SK-N-SH (cell line): ENCODE data around the gene CREB5.

Experiments used
- GABPA ChIP-seq: IDR thresholded peaks from 2 replicates; pipeline ENCODE4 v1.4.0; 2012; ENCODE audit warnings: low read depth, mild to moderate bottlenecking
- NFIC ChIP-seq: IDR thresholded peaks from 2 replicates; pipeline ENCODE4 v1.4.0; 2012; ENCODE audit warnings: borderline replicate concordance
- RFX5 ChIP-seq: IDR thresholded peaks from 2 replicates; pipeline ENCODE4 v1.6.1; 2012; ENCODE audit warnings: mild to moderate bottlenecking, improper control_type of control experiment, low read length
- RXRA ChIP-seq: IDR thresholded peaks from 2 replicates; pipeline ENCODE4 v1.4.0; 2012; ENCODE audit warnings: low read depth, mild to moderate bottlenecking, borderline replicate concordance
- SMC3 ChIP-seq: IDR thresholded peaks from 2 replicates; pipeline ENCODE4 v1.6.1; 2012; ENCODE audit warnings: low read depth, low read length, improper control_type of control experiment
- YY1 ChIP-seq: IDR thresholded peaks from 2 replicates; pipeline ENCODE4 v1.4.0; 2012; ENCODE audit warnings: low read depth, mild to moderate bottlenecking
- TF ChIP-seq, protein P1 (sequence below): fragments of 200-600 bp; sonication (generic); IDR thresholded peaks from 2 replicates; pipeline ENCODE4 v1.6.1; 2017; ENCODE audit warnings: antibody characterized with exemption, mild to moderate bottlenecking, moderate library complexity

DNA sequence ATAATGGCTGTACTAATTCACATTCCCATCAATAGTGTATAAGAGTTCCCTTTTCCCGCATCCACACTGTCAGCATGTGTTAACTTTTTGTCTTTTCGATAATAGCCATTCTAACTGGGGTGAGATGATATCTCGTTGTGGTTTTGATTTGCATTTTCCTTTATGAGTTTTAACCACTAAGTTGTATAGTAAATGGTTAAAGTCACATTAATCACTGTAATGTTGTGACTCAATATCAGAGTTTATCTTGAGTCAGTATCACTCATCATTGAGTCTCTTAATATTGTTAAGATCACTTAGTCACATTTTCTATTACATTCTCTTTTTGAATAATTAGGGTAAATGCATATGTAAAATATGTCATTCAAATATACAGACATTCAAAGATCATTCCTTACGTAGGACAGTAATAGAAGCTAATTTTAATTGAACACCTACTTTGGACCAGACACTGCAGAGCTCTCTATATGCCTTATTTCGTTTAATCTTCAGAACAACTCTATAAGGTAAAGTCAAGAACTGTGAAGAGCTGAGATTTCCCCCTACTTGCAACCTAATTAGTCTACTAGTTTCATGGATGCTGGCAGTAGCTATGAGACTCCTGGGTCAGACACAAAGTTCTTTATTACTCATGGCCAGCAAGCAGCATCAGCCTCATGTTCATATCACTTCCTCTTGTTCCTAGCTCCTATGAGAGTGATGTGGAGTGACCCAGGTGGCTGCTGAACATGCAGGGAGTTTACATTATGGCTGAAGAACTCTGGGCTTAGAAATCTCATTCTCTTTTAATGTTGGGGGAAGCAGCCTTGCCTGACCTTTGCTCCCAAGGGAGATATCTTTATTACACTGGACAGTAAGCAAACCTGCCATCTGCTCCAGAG, 30.5 kb downstream of the CREB5 start:
- TF ChIP-seq SMC3 (no peak), YY1 (no peak), RFX5 (no peak), GABPA (no peak), NFIC (peak; percentile 51; the same call in 1 of the 2 replicates), RXRA (no peak)
- TF ChIP-seq, protein P1, sequence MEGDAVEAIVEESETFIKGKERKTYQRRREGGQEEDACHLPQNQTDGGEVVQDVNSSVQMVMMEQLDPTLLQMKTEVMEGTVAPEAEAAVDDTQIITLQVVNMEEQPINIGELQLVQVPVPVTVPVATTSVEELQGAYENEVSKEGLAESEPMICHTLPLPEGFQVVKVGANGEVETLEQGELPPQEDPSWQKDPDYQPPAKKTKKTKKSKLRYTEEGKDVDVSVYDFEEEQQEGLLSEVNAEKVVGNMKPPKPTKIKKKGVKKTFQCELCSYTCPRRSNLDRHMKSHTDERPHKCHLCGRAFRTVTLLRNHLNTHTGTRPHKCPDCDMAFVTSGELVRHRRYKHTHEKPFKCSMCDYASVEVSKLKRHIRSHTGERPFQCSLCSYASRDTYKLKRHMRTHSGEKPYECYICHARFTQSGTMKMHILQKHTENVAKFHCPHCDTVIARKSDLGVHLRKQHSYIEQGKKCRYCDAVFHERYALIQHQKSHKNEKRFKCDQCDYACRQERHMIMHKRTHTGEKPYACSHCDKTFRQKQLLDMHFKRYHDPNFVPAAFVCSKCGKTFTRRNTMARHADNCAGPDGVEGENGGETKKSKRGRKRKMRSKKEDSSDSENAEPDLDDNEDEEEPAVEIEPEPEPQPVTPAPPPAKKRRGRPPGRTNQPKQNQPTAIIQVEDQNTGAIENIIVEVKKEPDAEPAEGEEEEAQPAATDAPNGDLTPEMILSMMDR: no peak
